ENCODE data around the gene SH3GLB2.

SH3GLB2 gene

DNA sequence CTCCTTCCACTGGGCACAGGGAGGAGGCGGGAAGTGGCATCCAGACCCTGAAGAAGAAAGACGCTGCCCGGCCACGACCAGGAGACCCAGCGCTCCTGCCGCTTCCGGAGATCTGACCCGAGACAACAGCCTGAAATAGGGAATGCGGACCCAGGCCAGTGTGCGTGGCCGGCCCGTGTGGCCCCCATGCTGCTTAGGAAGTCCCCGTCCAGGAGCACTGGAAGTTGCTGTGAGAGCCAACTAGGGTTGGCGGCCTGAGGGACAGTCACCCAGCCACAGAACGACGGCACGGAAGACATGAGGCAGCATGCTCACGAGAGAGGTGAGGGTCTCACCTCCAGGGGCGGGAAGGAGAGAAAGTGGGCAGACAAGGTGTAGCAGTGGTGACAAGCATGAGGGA, 17.0 kb downstream of the SH3GLB2 start:
- no peak overlapping the region for H3K4me3 ChIP-seq (ENCODE audit: low read depth, low read length)
- TF ChIP-seq, protein P1, sequence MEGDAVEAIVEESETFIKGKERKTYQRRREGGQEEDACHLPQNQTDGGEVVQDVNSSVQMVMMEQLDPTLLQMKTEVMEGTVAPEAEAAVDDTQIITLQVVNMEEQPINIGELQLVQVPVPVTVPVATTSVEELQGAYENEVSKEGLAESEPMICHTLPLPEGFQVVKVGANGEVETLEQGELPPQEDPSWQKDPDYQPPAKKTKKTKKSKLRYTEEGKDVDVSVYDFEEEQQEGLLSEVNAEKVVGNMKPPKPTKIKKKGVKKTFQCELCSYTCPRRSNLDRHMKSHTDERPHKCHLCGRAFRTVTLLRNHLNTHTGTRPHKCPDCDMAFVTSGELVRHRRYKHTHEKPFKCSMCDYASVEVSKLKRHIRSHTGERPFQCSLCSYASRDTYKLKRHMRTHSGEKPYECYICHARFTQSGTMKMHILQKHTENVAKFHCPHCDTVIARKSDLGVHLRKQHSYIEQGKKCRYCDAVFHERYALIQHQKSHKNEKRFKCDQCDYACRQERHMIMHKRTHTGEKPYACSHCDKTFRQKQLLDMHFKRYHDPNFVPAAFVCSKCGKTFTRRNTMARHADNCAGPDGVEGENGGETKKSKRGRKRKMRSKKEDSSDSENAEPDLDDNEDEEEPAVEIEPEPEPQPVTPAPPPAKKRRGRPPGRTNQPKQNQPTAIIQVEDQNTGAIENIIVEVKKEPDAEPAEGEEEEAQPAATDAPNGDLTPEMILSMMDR (IDR thresholded peaks at IDR 0.05; ENCODE audit: low read depth, low read length, missing control alignments), result no peak
- no peak for DNase-seq (ENCODE audit: low read depth)

DNA sequence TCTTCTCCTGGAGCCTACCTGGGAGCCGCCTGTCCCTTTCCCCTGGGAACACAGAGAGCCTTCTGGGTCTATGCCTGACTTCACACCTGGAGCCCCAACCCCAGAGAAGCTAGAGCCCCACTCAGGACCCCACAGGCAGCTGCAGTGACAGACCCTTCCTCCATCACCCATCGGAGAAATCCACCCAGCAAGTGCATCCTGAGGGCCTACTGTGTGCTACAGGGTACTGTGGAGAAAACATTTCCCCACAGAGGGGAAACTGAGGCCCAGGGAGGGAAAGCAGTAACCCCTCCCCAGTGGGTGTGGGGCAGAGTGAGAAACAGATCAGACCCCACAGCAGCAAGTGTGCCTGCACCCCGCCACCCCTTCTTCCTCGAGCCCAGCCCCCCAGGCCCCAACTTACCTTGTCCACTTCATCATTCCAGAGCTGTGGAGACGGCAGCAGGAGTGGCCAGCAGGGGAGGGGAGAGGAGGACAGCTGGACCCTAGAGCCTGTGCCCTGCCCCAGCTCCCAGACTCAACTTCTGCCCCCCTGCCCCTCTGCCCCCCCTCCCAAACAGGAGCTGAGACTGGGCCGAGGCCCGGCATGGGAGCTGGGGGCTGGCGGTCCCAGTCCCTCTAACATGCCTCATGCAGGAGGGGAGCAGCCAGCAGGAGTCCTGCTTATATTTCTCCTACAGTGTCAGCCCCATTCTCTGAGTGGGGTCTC, 17.7 kb downstream of the SH3GLB2 start:
- TF ChIP-seq, protein P1 (IDR thresholded peaks at IDR 0.05; ENCODE audit: low read depth, low read length, missing control alignments), result no peak
- no peak for DNase-seq (ENCODE audit: low read depth)
- no peak overlapping the region for H3K4me3 ChIP-seq (ENCODE audit: low read depth, low read length)

DNA sequence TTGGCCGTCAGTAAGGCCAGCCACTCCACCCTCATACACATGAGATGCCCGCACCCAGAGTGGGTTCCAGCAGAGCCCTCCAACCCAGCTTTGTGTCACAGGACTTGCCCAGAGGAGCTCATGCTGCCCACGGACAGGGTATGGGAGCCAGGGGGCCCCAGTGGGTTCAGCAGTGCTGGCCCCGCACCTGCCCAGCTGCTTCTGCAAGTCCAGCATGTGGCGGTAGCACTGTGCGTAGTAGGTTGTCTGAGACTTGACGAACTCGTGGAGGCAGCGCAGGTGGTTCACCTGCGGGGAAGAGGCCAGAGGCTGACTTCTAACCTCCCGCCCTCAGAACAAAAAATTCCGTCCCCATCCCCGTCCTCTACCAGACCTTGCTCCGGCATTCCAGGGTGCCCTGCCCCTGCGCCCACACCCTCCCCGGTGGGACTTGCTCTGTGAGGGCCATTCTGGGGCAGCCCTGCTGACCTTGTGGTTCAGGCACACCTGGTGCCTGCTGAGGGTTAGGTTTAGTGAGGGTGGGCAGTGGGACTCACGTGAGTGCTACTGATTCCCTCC, 18.5 kb downstream of the SH3GLB2 start:
- TF ChIP-seq, protein P1 (IDR thresholded peaks at IDR 0.05; ENCODE audit: low read depth, low read length, missing control alignments), result no peak

DNA sequence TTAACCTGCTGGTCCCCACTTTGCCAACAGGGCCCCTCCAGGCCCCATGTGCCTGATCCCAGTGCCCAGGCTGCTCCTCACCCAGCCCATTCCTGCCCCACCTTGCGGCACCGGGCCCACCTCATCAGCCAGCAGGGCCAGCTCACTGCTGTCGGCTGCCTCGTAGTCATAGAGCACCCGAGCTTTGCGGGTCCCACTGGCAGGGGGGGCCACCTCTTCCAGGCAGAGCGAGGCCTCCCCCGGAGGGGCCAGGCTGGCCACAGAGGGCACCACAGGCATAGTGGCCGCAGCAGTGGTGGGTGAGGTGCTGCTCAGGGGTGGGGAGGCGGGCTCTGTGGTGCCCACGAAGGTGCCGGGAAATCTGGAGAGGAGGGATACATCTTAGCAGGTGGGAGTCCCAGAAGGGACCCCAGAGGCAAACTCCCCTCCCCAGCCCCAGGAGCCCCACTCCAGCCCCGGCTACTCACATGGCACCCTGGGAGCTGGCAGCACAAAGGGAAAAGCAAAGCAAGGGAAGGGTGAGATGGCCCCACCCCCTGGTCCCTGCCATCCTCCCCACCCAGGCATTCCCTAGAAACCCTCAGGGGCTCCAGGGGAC, 19.0 kb downstream of the SH3GLB2 start:
- TF ChIP-seq, protein P1 (IDR thresholded peaks at IDR 0.05; ENCODE audit: low read depth, low read length, missing control alignments), result no peak
- no peak for DNase-seq (ENCODE audit: low read depth)
- H3K4me3 ChIP-seq (ENCODE audit: low read depth, low read length), result no peak overlapping the region

More for the DNA sequence above, 18.5 kb downstream of the SH3GLB2 start:
- no peak overlapping the region for H3K4me3 ChIP-seq (ENCODE audit: low read depth, low read length)
- DNase-seq (ENCODE audit: low read depth), result no peak

GRCh38 chr9:129008469-129008965, 19.6 kb downstream of the SH3GLB2 start:
- H3K4me3 ChIP-seq (ENCODE audit: low read depth, low read length), result no peak overlapping the region
- no peak for DNase-seq (ENCODE audit: low read depth)
- TF ChIP-seq, protein P1 (IDR thresholded peaks at IDR 0.05; ENCODE audit: low read depth, low read length, missing control alignments), result no peak

DNA sequence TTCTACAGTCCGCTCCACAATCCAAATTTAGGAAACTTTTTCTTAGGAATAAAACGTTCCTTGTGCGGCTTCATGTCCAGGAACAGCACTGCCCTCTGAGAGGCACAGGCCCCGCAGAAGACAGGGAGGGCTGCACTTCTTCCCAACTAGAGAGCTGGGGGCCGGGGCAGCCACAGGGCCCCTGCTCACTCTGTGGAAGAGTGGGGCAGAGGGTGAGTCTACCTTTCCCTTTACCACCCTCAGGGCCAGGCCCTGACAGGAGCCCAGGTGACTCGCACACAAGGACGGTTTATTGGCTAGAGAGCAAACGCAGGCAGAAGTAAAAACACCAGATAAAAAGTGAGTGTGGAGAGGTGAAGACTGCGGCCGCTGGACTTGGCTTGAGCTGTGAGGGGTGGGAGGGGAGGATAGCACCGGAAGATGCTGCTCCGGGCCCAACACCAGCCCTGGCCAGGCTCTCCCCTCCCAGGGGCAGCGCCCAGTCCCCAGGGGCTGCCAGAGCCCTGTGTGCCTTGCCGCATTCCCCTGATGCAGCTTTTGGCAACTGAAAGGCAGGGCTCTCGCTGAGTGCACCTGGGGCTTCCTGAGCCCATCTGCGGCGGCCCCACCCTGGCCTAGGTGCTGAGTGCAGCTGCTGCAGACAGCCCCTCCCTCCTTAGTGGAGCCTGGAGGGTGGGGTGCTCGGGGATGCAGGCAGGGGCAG, 20.2 kb downstream of the SH3GLB2 start:
- DNase-seq (ENCODE audit: low read depth), result no peak
- TF ChIP-seq, protein P1 (IDR thresholded peaks at IDR 0.05; ENCODE audit: low read depth, low read length, missing control alignments), result no peak
- no peak overlapping the region for H3K4me3 ChIP-seq (ENCODE audit: low read depth, low read length)

Measured in GM12864 (cell line).